Activated T-cell treated with anti-CD3 and anti-CD28 coated beads for 24 hours (primary cell): Measurements from ENCODE around the gene PNMA1.

Source experiments
- DNase-seq: peaks from one replicate; pipeline ENCODE4 v3.0.0-alpha.2; 2020; ENCODE audit warnings: low read depth

The PNMA1 gene

GRCh38 chr14:73750531-73750901, 36.3 kb upstream of the PNMA1 start:
- DNase-seq: no peak

- DNase-seq: no peak
Observed at GRCh38 chr14:73749706-73750530, 35.7 kb upstream of the PNMA1 start.

GRCh38 chr14:73748858-73749357, 34.7 kb upstream of the PNMA1 start:
- no peak for DNase-seq

GRCh38 chr14:73747379-73748211, 33.4 kb upstream of the PNMA1 start:
- DNase-seq: no peak

GRCh38 chr14:73746520-73747378, 32.6 kb upstream of the PNMA1 start:
- DNase-seq: no peak

GRCh38 chr14:73745571-73746519, 31.7 kb upstream of the PNMA1 start:
- no peak for DNase-seq

- DNase-seq: no peak
Observed at GRCh38 chr14:73744874-73745529, 30.8 kb upstream of the PNMA1 start.

GRCh38 chr14:73744175-73744867, 30.1 kb upstream of the PNMA1 start:
- no peak for DNase-seq

- DNase-seq: peak; percentile 55
Observed at GRCh38 chr14:73743431-73743931, 29.3 kb upstream of the PNMA1 start.

GRCh38 chr14:73742520-73743238, 28.5 kb upstream of the PNMA1 start:
- no peak for DNase-seq

GRCh38 chr14:73741876-73742519, 27.8 kb upstream of the PNMA1 start:
- no peak for DNase-seq

- peak; percentile 69 for DNase-seq
Observed at GRCh38 chr14:73741386-73741875, 27.2 kb upstream of the PNMA1 start.

GRCh38 chr14:73740618-73741326, 26.6 kb upstream of the PNMA1 start:
- DNase-seq: no peak

GRCh38 chr14:73739899-73740617, 25.9 kb upstream of the PNMA1 start:
- no peak for DNase-seq

- no peak for DNase-seq
Observed at GRCh38 chr14:73739174-73739898, 25.2 kb upstream of the PNMA1 start.

GRCh38 chr14:73738518-73739173, 24.5 kb upstream of the PNMA1 start:
- no peak for DNase-seq
